Measurements from ENCODE around the gene EGFR. TPM values are rescaled to one million over a fixed set of nuclear protein-coding genes. Genes with fewer than 3 reads are reported as not detected.

Gene EGFR
- total RNA-seq, 1 experiment from 2014 or later, result 0.68 TPM

- in situ Hi-C loops (cut with HindIII; ENCODE audit: low sequenced_read_pairs), result no loop called here
- DNase-seq (ENCODE audit: low spot score), result no peak
Measured at GRCh38 chr7:55005241-55005851, 13.5 kb upstream of the EGFR start.

- in situ Hi-C loops (cut with HindIII; ENCODE audit: low sequenced_read_pairs), result no loop called here
Measured at GRCh38 chr7:55006499-55006898, 12.3 kb upstream of the EGFR start.

GRCh38 chr7:55013851-55014250 is 5.0 kb upstream of the EGFR start:
- in situ Hi-C loops (cut with HindIII; ENCODE audit: low sequenced_read_pairs), result no loop called here
- no peak for DNase-seq (ENCODE audit: low spot score)

More at GRCh38 chr7:55006499-55006898, 12.3 kb upstream of the EGFR start:
- no peak for DNase-seq (ENCODE audit: low spot score)

- in situ Hi-C loops (cut with HindIII; ENCODE audit: low sequenced_read_pairs), result no loop called here
- DNase-seq (ENCODE audit: low spot score), result no peak
Measured at GRCh38 chr7:55016061-55016745, 2.6 kb upstream of the EGFR start.

GRCh38 chr7:55016746-55017090 is 2.1 kb upstream of the EGFR start:
- no peak for DNase-seq (ENCODE audit: low spot score)
- in situ Hi-C loops (cut with HindIII; ENCODE audit: low sequenced_read_pairs), result no loop called here

- in situ Hi-C loops (cut with HindIII; ENCODE audit: low sequenced_read_pairs), result no loop called here
- no peak for DNase-seq (ENCODE audit: low spot score)
Measured at GRCh38 chr7:55017841-55018240, 976 bp upstream of the EGFR start.

- in situ Hi-C loops (cut with HindIII; ENCODE audit: low sequenced_read_pairs), result no loop called here
- DNase-seq (ENCODE audit: low spot score), result no peak
Measured at GRCh38 chr7:55019191-55019690, 424 bp downstream of the EGFR start.

- no peak for DNase-seq (ENCODE audit: low spot score)
- in situ Hi-C loops (cut with HindIII; ENCODE audit: low sequenced_read_pairs), result no loop called here
Measured at GRCh38 chr7:55019691-55020465, 1.1 kb downstream of the EGFR start.

- no peak for DNase-seq (ENCODE audit: low spot score)
- in situ Hi-C loops (cut with HindIII; ENCODE audit: low sequenced_read_pairs), result no loop called here
Measured at GRCh38 chr7:55020466-55020871, 1.7 kb downstream of the EGFR start.

- in situ Hi-C loops (cut with HindIII; ENCODE audit: low sequenced_read_pairs), result no loop called here
- no peak for DNase-seq (ENCODE audit: low spot score)
Measured at GRCh38 chr7:55021053-55021452, 2.2 kb downstream of the EGFR start.

GRCh38 chr7:55022002-55022985 is 3.5 kb downstream of the EGFR start:
- DNase-seq (ENCODE audit: low spot score), result no peak
- in situ Hi-C loops (cut with HindIII; ENCODE audit: low sequenced_read_pairs), result no loop called here

- in situ Hi-C loops (cut with HindIII; ENCODE audit: low sequenced_read_pairs), result no loop called here
- no peak for DNase-seq (ENCODE audit: low spot score)
Measured at GRCh38 chr7:55023841-55024505, 5.2 kb downstream of the EGFR start.

GRCh38 chr7:55024776-55025175 is 6.0 kb downstream of the EGFR start:
- in situ Hi-C loops (cut with HindIII; ENCODE audit: low sequenced_read_pairs), result no loop called here
- no peak for DNase-seq (ENCODE audit: low spot score)

- in situ Hi-C loops (cut with HindIII; ENCODE audit: low sequenced_read_pairs), result no loop called here
- no peak for DNase-seq (ENCODE audit: low spot score)
Measured at GRCh38 chr7:55026086-55026790, 7.4 kb downstream of the EGFR start.

- DNase-seq (ENCODE audit: low spot score), result no peak
Measured at GRCh38 chr7:55026867-55027490, 8.2 kb downstream of the EGFR start.

GRCh38 chr7:55028011-55028410 is 9.2 kb downstream of the EGFR start:
- in situ Hi-C loops (cut with HindIII; ENCODE audit: low sequenced_read_pairs), result no loop called here
- no peak for DNase-seq (ENCODE audit: low spot score)

More at GRCh38 chr7:55026867-55027490, 8.2 kb downstream of the EGFR start:
- in situ Hi-C loops (cut with HindIII; ENCODE audit: low sequenced_read_pairs), result no loop called here

GRCh38 chr7:55030314-55030713 is 11.5 kb downstream of the EGFR start:
- DNase-seq (ENCODE audit: low spot score), result no peak
- in situ Hi-C loops (cut with HindIII; ENCODE audit: low sequenced_read_pairs), result no loop called here

GRCh38 chr7:55031075-55031474 is 12.3 kb downstream of the EGFR start:
- no peak for DNase-seq (ENCODE audit: low spot score)
- in situ Hi-C loops (cut with HindIII; ENCODE audit: low sequenced_read_pairs), result no loop called here

Data from G401 (cell line).